Measurements from ENCODE around the gene GAS2L2.

Gene GAS2L2

GRCh38 chr17:35748341-35748841, 4.6 kb downstream of the GAS2L2 start:
- DNase-seq (ENCODE audit: low read depth in 2 of 3, low spot score in 1 of 3) = no peak

- peak; percentile 68 to 87 (median 72) for DNase-seq (ENCODE audit: low read depth in 2 of 3, low spot score in 1 of 3)
Measured at GRCh38 chr17:35747540-35748017, 5.5 kb downstream of the GAS2L2 start.

- DNase-seq (ENCODE audit: low read depth in 2 of 3, low spot score in 1 of 3) = no peak
Measured at GRCh38 chr17:35745749-35746320, 7.2 kb downstream of the GAS2L2 start.

GRCh38 chr17:35745246-35745645, 7.8 kb downstream of the GAS2L2 start:
- DNase-seq (ENCODE audit: low read depth in 2 of 3, low spot score in 1 of 3) = no peak

- no peak for DNase-seq (ENCODE audit: low read depth in 2 of 3, low spot score in 1 of 3)
Measured at GRCh38 chr17:35744830-35745229, 8.2 kb downstream of the GAS2L2 start.

GRCh38 chr17:35743626-35744328, 9.3 kb downstream of the GAS2L2 start:
- DNase-seq (ENCODE audit: low read depth in 2 of 3, low spot score in 1 of 3) = no peak

GRCh38 chr17:35742896-35743477, 10.1 kb downstream of the GAS2L2 start:
- no peak for DNase-seq (ENCODE audit: low read depth in 2 of 3, low spot score in 1 of 3)

GRCh38 chr17:35742496-35742895, 10.5 kb downstream of the GAS2L2 start:
- no peak for DNase-seq (ENCODE audit: low read depth in 2 of 3, low spot score in 1 of 3)

GRCh38 chr17:35740997-35741931, 11.8 kb downstream of the GAS2L2 start:
- DNase-seq (ENCODE audit: low read depth in 2 of 3, low spot score in 1 of 3) = no peak

GRCh38 chr17:35740216-35740615, 12.8 kb downstream of the GAS2L2 start:
- no peak for DNase-seq (ENCODE audit: low read depth in 2 of 3, low spot score in 1 of 3)

GRCh38 chr17:35738519-35739133, 14.4 kb downstream of the GAS2L2 start:
- DNase-seq (ENCODE audit: low read depth in 2 of 3, low spot score in 1 of 3) = no peak

GRCh38 chr17:35736236-35736635, 16.8 kb downstream of the GAS2L2 start:
- no peak for DNase-seq (ENCODE audit: low read depth in 2 of 3, low spot score in 1 of 3)

GRCh38 chr17:35735036-35735805, 17.8 kb downstream of the GAS2L2 start:
- DNase-seq (ENCODE audit: low read depth in 2 of 3, low spot score in 1 of 3) = no peak

GRCh38 chr17:35734396-35734795, 18.6 kb downstream of the GAS2L2 start:
- no peak for DNase-seq (ENCODE audit: low read depth in 2 of 3, low spot score in 1 of 3)

- DNase-seq (ENCODE audit: low read depth in 2 of 3, low spot score in 1 of 3) = no peak
Measured at GRCh38 chr17:35733366-35733765, 19.7 kb downstream of the GAS2L2 start.

- DNase-seq (ENCODE audit: low read depth in 2 of 3, low spot score in 1 of 3) = no peak
Measured at GRCh38 chr17:35732806-35733136, 20.3 kb downstream of the GAS2L2 start.

GRCh38 chr17:35731917-35732805, 20.9 kb downstream of the GAS2L2 start:
- no peak for DNase-seq (ENCODE audit: low read depth in 2 of 3, low spot score in 1 of 3)

- peak in 2 of 3 donors; percentile 26 to 36 for DNase-seq (ENCODE audit: low read depth in 2 of 3, low spot score in 1 of 3)
Measured at GRCh38 chr17:35731239-35731916, 21.7 kb downstream of the GAS2L2 start, which contains the start of gene RASL10B. TSS of gene RASL10B (plus strand) at chr17:35731639. CDS start at chr17:35735185, 3,546 bp downstream.

All from stimulated activated CD4-positive, alpha-beta T cell treated with anti-CD3 and anti-CD28 coated beads, Interleukin-12 subunit alpha, Interleukin-12 subunit beta, amount 100 ng/mL, for 48 hours (primary cell).